Measurements from ENCODE around the gene DUSP1.
"Not testable (repeated sequence)": the region's sequence is repeated elsewhere in the genome, so short reads cannot be mapped to it uniquely, and the experiment has no call there.

DUSP1 gene

GRCh38 chr5:172797771-172798191 lies 26.8 kb upstream of the DUSP1 start:
- DNase-seq = no peak

- DNase-seq = no peak
Measured at GRCh38 chr5:172796306-172796705, 25.3 kb upstream of the DUSP1 start.

DNA sequence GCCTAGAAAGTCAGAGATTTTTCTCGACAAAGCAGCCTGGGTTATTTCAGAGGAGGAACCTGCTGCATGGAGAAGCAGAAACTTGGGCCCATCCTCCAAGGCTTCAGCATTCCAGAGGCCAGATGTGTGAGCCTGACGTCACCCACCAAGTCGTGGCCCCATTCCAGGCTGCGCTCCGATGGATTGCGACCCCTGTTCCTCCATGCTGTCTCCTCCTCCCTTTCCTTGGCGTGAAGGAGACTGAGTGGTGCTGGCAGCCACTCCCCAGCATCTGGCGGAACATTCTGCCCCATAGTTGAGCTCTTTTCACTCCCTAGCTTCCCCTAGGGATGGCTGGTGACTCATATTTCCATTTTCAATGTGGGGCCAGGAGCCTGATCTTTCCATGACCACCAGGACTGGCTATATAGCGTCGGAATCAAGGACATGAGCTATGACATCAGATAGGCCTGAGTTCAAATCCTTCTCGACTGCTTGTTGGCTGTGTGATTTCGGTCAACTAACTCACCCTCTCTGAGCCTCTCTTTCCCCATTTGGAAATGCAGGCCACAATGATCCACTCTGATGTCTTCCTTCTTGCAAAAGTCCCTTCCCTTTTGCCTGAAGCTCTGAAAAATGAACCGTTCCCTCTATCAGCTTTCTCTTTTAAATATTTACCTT lies 24.5 kb upstream of the DUSP1 start:
- peak in 2 of 4 experiments; percentile 50 to 54 for DNase-seq

DNA sequence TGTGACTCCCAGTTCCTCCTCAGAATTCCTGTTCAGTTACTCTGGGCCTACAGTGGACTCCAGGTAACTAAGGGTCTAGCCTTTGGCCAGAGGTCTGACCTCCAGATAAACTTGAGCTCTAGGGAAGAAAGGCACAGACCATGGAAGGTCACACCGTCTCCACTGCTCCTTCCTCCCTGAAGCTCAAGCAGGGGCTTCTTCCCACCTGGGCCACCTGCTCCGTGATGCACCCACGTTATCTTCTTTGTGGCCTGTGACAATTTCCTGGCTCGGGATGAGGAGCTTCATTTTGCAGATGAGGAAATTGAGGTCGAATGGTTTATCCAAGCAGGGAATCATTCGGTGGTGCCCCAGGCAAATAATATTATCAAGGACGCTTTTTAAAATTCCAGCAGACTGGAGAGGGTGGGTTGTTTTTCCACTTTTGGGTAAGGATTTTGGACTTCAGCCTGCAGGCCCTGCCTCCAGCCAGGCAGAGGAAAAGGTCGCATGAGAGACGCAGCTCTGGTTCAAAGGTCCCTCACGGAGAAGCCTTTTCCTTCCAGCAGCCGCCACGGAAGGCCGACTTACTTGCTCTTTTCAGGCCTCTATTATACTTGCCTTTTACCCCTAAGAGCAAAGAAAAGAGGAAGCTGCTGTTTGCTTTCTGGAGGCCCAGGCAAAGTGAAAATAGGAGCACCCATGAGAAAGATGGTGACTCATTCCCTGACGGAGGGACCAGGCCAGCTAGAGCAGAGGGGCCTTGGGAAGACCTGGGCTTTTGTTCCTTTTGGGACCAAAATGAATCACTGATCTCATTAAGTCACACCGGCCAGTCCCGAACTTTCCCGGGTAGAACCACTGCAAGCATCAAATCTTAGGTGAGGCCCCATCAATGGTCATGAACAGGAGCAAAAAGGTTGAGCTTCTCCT lies 22.8 kb upstream of the DUSP1 start:
- peak; percentile 72 to 89 (median 84) for DNase-seq

DNA sequence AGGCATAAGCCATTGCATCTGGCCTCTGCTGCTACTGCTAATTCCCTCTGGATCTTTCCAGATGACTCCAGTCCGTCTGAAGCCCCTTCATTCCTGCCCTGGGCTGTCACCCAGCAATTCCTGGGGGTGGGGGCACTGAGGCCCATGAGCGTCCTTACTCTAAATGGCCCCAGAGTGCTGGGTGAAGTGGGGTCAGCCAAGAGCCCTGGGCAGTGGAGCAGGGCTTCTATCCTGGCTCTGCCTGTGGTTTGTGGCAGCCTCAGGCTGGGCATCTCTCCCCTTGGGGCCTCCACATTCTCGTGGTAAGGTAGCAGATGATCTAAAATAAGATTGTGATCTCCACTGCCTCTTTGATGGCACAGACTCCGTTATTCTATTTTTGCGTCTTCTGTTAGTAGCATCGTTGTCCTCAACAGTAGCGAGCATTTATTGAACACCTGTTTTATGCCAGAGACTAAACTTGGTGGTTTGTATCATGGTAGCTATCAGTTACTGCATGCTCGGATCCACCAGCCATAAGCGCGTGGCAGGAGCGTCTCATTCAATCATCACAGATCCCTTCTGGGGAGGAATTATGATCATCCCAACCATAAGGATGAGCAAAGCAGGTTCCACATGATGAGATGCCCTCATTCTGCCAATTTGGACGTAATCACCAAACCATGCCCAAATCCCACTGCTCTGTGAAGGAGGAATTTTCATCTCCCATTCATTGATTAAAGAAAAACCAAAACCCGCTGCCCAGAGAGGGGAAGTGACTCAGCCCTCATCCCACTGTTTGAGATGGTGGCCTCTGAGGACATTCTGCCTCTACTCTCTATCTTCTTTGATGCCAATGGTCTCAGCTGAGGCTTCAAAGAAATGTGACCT lies 21.9 kb upstream of the DUSP1 start:
- DNase-seq = no peak

DNA sequence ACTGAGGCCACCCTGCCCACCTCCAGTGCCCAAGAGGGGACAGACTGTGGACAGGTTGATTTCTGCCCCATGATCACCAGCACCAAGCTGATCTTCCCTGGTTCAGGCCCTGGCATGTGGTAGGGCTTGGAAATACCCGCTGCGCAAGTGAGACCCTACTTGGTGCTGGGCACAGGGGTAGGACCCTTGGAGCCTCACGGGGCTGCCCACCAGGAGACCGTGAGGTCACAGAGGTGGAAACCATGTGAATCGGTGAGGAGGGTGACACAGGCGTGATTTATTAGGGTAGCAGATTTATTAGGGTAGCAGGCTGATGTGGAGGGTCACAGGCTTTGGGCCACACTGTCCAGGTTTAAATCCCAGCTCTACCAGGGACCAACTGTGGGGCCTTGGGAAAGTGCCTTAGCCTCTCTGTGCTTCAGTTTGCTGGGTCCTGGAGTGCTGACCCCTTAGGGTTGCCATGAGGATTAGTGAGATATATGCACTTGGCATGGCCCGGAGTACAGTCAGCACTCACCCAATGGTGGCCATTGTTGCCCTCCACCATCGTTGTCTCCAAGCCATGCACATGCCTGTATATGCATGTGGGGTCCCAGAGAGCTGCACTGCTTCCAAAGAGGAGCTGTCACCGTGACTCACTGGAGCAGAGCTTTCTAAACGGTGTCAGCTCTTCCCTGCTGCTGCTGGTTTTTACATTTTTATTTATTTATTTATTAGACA lies 20.9 kb upstream of the DUSP1 start:
- no peak for DNase-seq

DNA sequence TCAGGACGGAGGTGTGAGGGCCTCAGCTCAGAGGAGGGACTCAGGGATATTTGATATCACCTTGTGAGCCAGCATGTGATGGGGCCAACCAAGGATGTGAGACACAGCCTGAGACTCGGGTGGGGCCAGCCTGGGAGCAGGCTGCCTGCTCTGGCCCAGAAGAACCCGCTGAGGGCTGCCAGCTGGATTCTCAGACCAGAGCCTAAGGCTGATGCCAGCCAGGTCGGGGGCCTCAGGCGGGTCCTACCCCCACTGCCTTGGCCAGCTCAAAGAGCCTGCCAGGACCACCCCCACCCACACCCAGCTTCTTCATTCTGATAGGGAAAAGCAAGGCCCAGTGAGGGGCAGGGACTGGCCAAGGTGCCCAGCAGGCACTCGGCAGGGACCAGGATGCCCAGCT lies 20.3 kb upstream of the DUSP1 start:
- no peak for DNase-seq

DNA sequence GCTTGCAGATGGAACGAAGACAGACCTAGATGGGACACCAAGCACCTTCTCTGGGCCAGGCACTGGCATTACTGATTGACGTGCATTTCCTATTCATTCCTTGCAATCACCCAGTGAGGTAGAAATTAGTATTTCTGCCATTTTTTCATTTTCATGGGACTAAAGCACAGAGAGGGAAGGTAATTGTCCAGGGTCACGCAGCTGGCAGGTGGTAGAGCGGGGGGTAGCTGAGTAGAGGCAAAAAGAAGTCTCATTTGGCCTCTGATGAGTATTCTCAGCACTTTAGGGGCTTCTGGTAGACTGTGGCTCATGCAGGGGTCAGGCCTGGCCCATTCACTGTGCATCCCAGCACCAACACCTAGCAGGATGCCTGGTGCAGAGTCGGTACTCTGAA lies 19.5 kb upstream of the DUSP1 start:
- DNase-seq = no peak

- peak in 1 of 4 experiments; percentile 15 for DNase-seq
Measured at GRCh38 chr5:172789687-172790495, 18.9 kb upstream of the DUSP1 start.

- peak in 2 of 4 experiments; percentile 41 to 71 for DNase-seq
Measured at GRCh38 chr5:172788771-172789686, 18.0 kb upstream of the DUSP1 start.

GRCh38 chr5:172787538-172787937 lies 16.5 kb upstream of the DUSP1 start:
- DNase-seq = not testable (repeated sequence)

DNA sequence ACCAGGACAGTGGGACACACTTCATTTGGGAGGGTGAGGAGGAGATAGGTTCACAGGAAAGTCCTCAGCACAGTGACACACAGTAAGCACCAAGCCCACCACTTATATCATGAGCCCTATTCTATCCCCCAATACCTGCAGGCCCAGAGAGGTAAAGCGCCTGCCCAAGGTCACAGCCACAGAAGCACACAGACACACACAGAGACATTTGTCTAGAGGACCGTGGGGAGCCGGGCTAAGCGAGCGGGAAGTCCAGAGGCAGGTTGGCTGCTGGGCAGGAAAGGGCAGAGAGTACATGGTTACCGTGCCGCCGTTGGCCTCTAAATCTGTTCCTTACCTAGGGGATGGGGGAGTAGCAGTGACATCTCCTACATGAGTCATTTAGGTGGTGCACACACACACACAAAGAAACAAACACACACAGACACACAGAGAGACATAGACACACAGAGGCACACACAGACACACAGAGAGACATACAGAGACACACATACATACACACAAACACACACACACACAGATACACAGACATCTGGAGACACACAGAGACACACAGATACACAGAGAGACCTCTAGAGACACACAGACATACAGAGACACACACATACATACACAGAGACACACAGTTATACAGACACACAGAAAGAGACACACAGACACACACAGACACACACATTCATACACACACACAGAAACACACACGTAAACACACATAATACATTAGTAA lies 15.9 kb upstream of the DUSP1 start:
- DNase-seq = no peak

GRCh38 chr5:172785429-172786088 lies 14.6 kb upstream of the DUSP1 start:
- no peak for DNase-seq

- not testable (repeated sequence) for DNase-seq
Measured at GRCh38 chr5:172784162-172784561, 13.2 kb upstream of the DUSP1 start.

DNA sequence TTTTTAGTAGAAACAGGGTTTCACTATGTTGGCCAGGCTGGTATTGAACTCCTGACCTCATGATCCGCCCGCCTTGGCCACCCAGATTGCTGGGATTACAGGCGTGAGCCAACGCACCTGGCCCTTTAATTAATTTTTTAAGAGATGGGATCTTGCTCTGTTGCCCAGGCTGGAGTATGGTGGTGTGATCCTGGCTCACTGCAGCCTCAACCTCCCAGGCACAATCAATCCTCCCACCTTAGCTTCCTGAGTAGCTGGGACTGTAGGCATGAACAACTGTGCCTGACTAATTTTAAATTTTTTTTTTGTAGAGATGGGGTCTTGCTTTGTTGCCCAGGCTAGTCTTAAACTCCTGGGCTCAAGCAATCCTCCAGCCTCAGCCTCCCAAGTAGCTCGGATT lies 12.3 kb upstream of the DUSP1 start:
- not testable (repeated sequence) for DNase-seq

- DNase-seq = peak in 2 of 4 experiments; percentile 38 to 47
Measured at GRCh38 chr5:172782169-172783039, 11.4 kb upstream of the DUSP1 start.

- no peak for DNase-seq
Measured at GRCh38 chr5:172779691-172780341, 8.8 kb upstream of the DUSP1 start.
